Muscle layer of colon (tissue), 2 donors: ENCODE data around the gene SGIP1.

ENCODE experiments used
- H3K27ac ChIP-seq: one replicate; pipeline ENCODE4 v1.7.0; 2013; ENCODE audit warnings: low read depth, mild to moderate bottlenecking, low read length, moderate library complexity
- H3K27me3 ChIP-seq, 2 donors: one replicate each; pipeline ENCODE4 v1.7.0; 2013; ENCODE audit warnings: low read length in 2 of 2, mild to moderate bottlenecking in 2 of 2; ENCODE audit not compliant: insufficient read depth in 2 of 2, control insufficient read depth in 1 of 2
- H3K36me3 ChIP-seq: one replicate; pipeline ENCODE4 v1.7.0; 2013; ENCODE audit warnings: mild to moderate bottlenecking, low read length; ENCODE audit not compliant: insufficient read depth
- H3K4me1 ChIP-seq: one replicate; pipeline ENCODE4 v1.7.0; 2013; ENCODE audit warnings: mild to moderate bottlenecking, low read length; ENCODE audit not compliant: insufficient read depth
- H3K4me3 ChIP-seq, 2 donors: one replicate each; pipeline ENCODE4 v1.7.0; 2013; ENCODE audit warnings: low read length in 2 of 2, low read depth in 1 of 2, mild to moderate bottlenecking in 1 of 2, moderate library complexity in 1 of 2
- H3K9ac ChIP-seq: one replicate; pipeline ENCODE4 v1.7.0; 2013; ENCODE audit warnings: low read length
- H3K9me3 ChIP-seq: one replicate; pipeline ENCODE4 v1.7.0; 2013; ENCODE audit warnings: mild to moderate bottlenecking, low read length
- donor health status: abdominal sarcoma.
- donor health status: Adenocarcinoma of cecum.

The SGIP1 gene

DNA sequence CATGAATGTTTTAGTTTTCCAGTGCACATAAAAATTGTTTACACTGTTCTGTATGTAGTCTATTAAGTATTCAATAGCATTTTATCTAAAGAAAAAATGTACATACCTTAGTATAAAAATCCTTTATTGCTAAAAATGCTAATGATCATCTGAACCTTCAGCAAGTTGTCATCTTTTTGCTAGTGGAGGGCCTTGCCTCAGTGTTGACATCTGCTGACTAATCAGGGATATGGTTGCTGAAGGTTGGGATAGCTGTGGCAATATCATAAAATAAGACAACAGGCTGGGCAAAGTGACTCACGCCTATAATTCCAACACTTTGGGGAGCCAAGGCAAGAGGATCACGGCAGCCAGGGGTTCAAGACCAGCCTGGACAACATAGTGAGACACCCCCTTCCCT is 227.3 kb downstream of the SGIP1 start:
- H3K27ac ChIP-seq: no peak overlapping the region
- no peak overlapping the region for H3K4me3 ChIP-seq
- no peaks in the 10 kb centered on the region for H3K9me3 ChIP-seq
- no peaks in the 10 kb centered on the region for H3K4me1 ChIP-seq
- no peaks in the 10 kb centered on the region for H3K27me3 ChIP-seq
- H3K36me3 ChIP-seq: no peaks in the 10 kb centered on the region
- H3K9ac ChIP-seq: no peak overlapping the region

DNA sequence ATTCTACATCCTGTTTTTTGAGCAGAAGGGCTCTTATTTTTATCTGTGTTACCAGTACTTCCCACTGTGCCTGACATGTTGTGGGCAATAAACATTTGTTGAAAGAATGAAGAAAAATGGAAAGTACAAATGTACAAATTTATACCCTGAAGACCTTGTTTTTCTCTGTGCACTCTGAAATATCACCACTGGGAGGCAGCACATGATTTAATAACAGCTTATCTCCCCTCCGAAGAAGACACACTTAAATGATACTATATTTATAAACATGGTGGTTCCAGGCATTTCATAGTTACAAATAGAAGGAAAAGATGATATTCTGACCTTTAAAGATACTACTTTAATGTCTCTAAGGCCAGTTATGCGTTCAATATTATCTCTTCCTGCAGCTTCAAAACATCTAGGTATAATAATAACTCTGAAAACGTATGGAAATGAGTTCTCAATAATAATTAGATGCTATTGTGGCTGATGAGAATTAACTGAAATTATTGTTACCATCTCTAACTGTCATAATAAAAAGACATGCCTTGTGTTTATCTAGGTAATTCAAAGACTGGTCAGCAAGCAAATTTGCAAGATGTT is 231.1 kb downstream of the SGIP1 start:
- Histone ChIP-seq H3K4me3 (no peak overlapping the region), H3K4me1 (no peaks in the 10 kb centered on the region), H3K27me3 (no peaks in the 10 kb centered on the region), H3K36me3 (no peaks in the 10 kb centered on the region), H3K9me3 (no peaks in the 10 kb centered on the region), H3K27ac (no peak overlapping the region), H3K9ac (no peak overlapping the region)

DNA sequence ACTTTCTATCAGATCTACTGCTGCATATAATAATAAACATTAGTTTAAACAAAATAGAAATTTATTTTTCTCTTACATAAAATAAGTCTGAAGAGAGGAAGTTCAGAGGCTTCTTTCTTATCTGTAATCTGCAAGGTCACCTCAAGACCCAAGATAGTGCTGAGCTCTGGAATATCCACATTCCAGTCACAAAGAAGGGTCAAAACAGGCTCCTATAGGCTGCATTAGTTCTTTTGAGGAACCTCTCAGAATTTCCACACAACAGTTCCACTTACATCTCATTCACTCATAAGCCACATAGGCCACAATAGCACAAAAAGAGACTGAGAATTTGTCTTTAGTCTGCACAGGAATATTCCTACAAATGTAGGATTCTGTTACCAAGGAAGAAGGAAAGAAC is 233.7 kb downstream of the SGIP1 start:
- H3K27ac ChIP-seq: no peak overlapping the region
- H3K9me3 ChIP-seq: no peaks in the 10 kb centered on the region
- H3K9ac ChIP-seq: no peak overlapping the region
- H3K4me1 ChIP-seq: no peaks in the 10 kb centered on the region
- H3K4me3 ChIP-seq: no peak overlapping the region
- H3K27me3 ChIP-seq: no peaks in the 10 kb centered on the region
- H3K36me3 ChIP-seq: no peaks in the 10 kb centered on the region

DNA sequence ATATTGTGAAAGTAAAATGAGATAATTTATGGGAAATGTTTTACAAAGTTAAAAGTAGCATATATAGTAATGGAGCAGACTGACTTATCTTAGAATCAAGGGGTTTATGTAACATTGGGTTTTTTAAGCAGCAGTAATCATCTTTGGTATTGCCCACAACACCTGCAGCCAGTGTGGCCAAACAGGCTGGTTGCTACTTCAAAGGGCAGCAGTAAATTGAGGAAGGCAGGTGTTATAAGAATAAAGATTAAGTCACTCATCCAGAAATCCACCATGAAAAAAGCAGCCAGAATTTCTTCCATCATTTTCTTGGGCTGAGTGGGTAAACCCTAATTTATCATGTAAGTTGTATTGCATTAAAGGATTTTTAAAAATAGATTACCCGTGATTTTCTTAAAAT is 235.0 kb downstream of the SGIP1 start:
- Histone ChIP-seq H3K9ac (no peak overlapping the region), H3K27ac (no peak overlapping the region), H3K9me3 (no peaks in the 10 kb centered on the region), H3K36me3 (no peaks in the 10 kb centered on the region), H3K4me1 (no peaks in the 10 kb centered on the region), H3K4me3 (no peak overlapping the region), H3K27me3 (no peaks in the 10 kb centered on the region)

DNA sequence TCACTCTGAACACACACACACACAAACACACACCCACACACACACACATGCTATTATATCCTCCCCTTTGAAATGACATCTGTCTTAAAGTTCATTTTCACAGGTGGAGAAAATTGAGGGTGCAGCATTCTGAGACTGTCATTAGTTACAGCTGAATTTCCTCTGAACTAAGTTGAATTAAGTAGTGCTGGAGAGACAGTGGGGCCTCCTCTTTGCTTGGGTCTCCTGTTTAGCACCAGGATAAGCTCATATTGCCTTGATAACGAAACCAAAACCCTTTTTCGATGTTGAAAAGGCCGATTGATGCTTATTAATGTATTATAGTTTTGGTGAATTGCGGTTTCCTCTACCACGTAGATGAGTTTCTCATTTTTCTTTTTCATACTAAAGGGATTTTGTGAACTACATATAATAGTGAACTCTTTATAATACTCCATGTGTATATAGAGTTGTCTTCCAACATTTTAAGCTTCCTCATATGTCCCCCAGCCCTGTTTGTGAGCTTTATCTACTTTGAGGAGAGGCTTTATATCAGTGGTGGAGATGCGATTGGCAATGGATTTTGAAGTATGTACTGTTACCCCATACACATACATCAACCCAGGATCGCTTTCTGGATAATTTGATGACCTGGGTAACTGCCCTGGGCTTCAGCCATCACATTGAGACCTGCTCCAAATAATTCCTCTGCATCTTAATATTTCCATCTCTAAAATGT is 235.7 kb downstream of the SGIP1 start:
- H3K4me3 ChIP-seq: no peak overlapping the region
- H3K36me3 ChIP-seq: no peaks in the 10 kb centered on the region
- H3K9ac ChIP-seq: no peak overlapping the region
- H3K9me3 ChIP-seq: no peaks in the 10 kb centered on the region
- H3K27me3 ChIP-seq: no peaks in the 10 kb centered on the region
- no peaks in the 10 kb centered on the region for H3K4me1 ChIP-seq
- no peak overlapping the region for H3K27ac ChIP-seq

DNA sequence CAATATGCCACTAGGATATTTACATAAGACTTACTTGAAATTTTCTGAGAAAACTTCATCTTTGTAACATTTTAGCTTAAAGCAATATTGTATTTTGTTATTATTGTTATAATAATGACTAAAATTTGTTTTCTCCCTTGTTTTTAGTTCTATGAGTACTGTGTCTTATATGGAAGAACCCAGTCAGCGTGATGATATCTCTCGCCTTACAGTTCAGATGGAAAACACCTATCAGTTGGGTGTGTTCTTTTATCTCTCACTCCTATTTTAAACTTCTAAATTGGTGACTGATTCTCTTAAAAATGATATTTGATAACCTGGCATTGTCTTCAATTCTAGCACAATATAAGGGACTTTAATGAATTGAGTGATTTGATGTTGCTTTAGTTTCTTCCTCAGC is 236.3 kb downstream of the SGIP1 start:
- no peak overlapping the region for H3K27ac ChIP-seq
- no peaks in the 10 kb centered on the region for H3K27me3 ChIP-seq
- no peak overlapping the region for H3K4me3 ChIP-seq
- no peaks in the 10 kb centered on the region for H3K36me3 ChIP-seq
- H3K9me3 ChIP-seq: no peaks in the 10 kb centered on the region
- no peak overlapping the region for H3K9ac ChIP-seq
- H3K4me1 ChIP-seq: no peaks in the 10 kb centered on the region

DNA sequence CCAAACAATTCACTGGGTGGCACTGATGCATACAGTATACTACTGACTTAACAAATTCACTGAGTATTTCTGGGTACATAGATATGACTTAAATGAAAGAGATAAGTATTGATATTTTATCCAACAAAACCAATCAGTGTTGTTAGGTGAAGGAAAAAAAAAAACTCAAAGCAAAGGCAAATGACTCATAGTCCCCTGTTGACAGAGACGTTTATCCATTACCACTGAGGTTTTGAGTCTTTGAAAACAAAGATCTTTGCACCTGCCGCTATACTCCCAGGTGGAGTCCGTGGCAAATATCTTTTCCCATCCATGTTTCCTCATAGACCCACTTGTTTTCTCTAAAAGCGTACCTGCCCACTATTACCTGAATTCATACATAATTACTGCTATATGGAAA is 236.7 kb downstream of the SGIP1 start:
- Histone ChIP-seq H3K9me3 (no peaks in the 10 kb centered on the region), H3K4me3 (no peak overlapping the region), H3K36me3 (no peaks in the 10 kb centered on the region), H3K4me1 (no peaks in the 10 kb centered on the region), H3K27ac (no peak overlapping the region), H3K9ac (no peak overlapping the region), H3K27me3 (no peaks in the 10 kb centered on the region)

DNA sequence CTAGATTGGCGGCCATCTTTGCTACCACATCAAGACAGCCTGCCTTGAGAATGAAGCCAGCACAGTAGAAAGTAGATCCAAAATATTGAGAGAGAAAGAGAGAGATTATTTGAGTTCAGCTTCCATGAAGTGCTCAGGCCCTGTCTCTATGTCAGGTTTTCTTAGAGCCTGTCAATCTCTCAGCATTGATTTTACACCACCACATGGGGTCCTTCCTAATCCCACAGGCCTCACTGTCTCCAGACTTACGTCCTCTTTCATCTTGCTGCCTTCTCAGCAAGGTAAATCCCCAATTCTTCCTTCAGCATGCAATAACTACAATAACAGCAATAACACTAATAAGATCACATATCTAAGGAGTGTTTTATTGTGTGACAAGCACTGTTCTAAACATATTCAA is 239.3 kb downstream of the SGIP1 start:
- Histone ChIP-seq H3K27me3 (no peaks in the 10 kb centered on the region), H3K4me3 (no peak overlapping the region), H3K9me3 (no peaks in the 10 kb centered on the region), H3K27ac (no peak overlapping the region), H3K4me1 (no peaks in the 10 kb centered on the region), H3K36me3 (no peaks in the 10 kb centered on the region), H3K9ac (no peak overlapping the region)

DNA sequence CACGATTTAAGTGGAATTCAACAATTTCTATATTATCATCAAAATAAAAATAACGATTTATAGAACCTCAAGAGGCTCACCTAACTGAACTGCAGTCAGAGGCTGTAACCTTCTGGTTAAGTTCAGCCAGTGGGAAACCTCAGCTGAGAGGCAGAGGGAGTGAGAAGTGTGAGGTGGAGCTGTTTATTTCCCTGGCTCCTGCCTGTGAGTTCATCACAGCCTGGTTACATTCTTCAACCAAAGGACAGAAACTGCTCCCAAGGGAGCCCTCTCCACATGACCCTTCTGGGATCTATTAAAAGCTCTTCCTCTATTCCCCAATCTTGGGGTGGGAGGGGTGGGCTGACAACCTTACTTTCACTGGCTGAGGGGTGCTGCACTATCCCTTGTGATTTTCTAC is 240.5 kb downstream of the SGIP1 start:
- Histone ChIP-seq H3K9me3 (no peaks in the 10 kb centered on the region), H3K36me3 (no peaks in the 10 kb centered on the region), H3K27ac (no peak overlapping the region), H3K9ac (no peak overlapping the region), H3K4me3 (no peak overlapping the region), H3K4me1 (no peaks in the 10 kb centered on the region), H3K27me3 (no peaks in the 10 kb centered on the region)

DNA sequence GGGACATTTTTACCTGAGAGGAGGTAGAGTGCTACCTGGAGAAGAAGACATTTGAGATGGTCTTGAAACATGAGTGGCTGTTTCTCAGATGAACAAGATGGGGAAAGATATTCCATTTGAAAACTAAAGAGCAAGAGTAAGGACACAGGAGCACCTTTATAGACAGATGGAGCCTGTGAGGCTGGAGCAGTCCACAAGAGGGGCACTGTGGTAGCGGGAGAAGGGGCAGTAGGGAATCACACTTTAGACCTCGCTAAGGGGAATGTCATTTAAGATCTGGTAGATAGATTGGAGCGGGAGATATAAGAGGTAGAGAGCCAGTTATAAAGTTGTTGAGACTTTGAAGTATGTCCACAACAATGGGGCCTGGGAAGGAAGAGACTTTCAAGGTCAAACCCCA is 241.7 kb downstream of the SGIP1 start:
- Histone ChIP-seq H3K9me3 (no peaks in the 10 kb centered on the region), H3K9ac (no peak overlapping the region), H3K27ac (no peak overlapping the region), H3K4me3 (no peak overlapping the region), H3K36me3 (no peaks in the 10 kb centered on the region), H3K4me1 (no peaks in the 10 kb centered on the region), H3K27me3 (no peaks in the 10 kb centered on the region)

DNA sequence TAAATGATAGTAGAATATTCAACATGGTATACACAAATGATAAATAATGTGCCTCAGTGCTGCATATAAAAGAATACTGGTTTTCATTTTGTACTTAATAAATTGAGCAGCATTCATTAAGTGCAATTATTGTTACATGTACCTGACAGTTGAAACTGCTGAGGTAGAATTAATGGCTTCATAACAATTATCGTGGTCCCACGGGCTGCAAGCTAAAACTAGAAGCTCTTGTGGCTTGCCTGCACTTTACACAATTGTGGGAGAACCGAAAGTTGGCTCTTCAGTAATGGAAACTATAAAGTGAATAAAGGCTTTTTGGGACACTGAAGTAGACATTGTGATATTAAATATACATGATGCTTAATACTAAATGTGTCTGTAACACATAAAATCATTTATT is 243.9 kb downstream of the SGIP1 start:
- Histone ChIP-seq H3K27me3 (no peaks in the 10 kb centered on the region), H3K4me3 (no peak overlapping the region), H3K27ac (no peak overlapping the region), H3K36me3 (no peaks in the 10 kb centered on the region), H3K4me1 (no peaks in the 10 kb centered on the region), H3K9me3 (no peaks in the 10 kb centered on the region), H3K9ac (no peak overlapping the region)

DNA sequence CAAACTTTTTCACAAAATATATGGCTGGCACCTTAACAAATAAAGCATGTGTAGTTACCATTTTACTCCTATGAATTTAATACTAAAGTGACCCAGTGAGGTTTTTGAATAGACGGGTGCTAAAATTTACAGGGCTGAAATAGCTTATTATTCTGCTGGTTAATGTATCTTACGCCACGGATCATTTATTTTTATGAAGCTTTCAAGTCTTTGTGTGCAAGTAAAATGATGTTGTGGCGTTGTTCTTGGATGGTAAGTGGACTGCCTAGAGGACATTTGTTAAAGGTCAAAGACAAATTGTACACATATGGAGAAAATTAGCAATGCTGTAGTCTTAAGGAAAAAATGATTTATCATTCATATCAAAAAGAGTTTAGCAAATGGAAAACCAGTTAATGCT is 244.3 kb downstream of the SGIP1 start:
- H3K36me3 ChIP-seq: no peaks in the 10 kb centered on the region
- H3K27ac ChIP-seq: no peak overlapping the region
- H3K4me3 ChIP-seq: no peak overlapping the region
- H3K27me3 ChIP-seq: no peaks in the 10 kb centered on the region
- H3K9me3 ChIP-seq: no peaks in the 10 kb centered on the region
- no peaks in the 10 kb centered on the region for H3K4me1 ChIP-seq
- no peak overlapping the region for H3K9ac ChIP-seq
